Endometrium (tissue), 2 donors: ENCODE data around the gene TBC1D22A.
"Not testable (repeated sequence)": the region's sequence is repeated elsewhere in the genome, so short reads cannot be mapped to it uniquely, and the experiment has no call there.

Source experiments
- FAIRE-seq: peaks from 2 replicates; lab custom pipeline; 2012; peaks lifted over from hg19 to GRCh38; lab: Jason Lieb, UNC
- donor health status: control.
- donor health status: control.

Gene TBC1D22A

DNA sequence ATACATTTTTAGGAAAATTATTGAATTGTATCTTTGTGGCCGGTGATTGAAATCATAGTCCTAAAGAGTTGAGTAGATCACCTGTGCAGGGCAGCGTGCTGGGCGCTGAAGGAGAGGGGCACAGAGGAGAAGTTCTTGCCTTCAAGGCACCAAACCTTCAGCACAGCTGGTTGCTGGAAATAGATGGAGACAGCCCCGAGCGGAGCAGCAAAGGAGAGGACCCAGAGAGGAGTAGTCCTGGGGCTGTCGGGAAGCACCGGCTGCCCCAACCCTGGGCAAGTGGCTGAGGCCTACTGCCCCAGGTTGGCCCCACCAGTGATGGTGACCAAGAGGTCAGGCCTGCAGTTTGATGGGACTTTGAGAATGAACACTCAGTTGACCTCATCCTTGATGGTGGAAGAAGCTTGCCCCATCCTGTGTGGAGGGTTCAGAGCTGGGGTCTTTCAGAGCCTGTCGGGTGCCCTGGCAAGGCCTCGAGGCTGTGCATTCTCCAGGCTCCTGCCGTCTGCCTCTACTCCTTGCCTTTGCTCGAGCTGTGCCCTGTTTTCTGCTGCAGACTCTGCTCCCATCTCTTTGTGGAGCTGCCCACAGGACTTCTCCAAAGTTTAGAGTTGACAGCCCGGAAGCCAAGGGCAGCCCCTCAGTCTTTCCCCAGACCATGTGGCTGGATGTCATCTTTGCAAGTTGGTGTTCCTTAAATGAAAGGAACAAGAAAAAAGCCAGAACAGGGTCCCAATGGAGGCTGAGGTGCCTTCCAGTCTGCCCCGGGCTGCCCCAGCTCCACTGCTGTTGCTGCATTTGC is 285.1 kb downstream of the TBC1D22A start:
- FAIRE-seq, result no peak

DNA sequence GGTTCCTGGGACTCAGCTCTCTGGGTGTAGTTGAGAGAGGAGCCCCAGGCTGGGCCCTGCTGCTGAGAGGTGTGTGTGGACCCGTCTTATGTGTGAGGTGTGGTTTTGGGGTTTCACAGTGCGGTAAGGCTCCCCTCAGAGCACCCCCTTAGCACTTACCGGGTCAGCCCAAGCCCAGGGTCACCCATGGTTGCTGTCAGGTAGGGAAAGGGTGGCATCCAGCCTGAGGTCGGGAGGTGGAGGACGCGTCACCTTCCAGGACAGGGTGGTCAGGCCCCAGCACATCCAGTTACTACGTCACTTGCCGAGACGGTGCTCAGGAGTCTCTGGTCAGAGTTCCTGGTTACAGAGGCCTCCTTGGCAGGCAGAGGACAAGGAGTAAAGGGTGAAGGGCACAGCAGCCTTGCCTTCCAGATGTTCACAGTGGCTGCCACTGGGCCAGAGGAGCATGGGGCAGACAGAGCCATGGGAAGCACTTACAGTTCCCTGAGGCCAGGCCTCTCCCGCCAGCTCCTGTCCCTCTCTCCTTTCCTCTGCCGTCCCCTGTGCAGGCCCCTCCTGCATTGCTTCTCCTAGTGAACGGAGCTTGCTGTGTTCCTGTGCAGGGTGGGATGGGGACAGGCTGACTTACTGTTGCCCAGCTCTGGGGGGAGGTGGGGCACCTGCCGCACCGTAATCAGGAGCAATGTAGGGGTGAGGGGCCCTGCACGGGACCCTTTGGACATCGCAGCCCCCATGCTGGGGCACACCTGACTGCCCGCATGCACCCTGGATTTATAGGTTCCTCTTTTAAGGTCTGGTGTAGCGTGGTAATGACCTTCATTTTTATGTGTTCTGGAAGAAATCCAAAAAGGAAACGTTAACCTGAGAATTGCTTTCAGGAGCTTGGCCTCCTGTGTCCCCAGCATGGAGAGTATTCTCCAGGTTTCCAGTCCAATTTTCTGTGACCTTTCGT is 285.9 kb downstream of the TBC1D22A start:
- FAIRE-seq, result no peak

DNA sequence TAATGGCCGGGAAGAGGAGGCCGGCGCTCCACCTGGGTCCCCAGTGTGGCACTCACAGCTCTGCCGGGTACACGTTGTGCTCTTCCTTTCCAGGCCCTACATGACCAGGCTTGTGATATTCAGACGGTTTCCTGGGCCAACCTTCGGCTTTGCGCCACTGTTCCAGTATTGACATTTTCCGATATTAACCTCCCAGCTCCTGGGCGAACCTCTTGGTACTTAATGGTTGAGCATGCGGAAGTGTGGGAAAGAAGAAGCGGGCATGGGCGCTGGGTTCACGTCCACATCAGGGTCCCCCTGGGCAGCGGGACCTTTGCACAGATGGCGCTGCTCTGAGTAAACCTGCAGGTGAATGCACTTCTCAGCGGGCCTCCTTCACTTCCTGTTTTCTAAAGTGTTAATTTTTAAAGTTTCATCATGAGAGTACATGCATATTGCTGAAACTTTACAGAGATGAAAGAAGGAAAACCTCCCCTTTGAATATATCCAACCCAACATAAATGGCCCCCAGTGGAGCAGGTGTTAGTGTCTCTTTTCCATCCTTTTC is 286.7 kb downstream of the TBC1D22A start:
- no peak for FAIRE-seq

DNA sequence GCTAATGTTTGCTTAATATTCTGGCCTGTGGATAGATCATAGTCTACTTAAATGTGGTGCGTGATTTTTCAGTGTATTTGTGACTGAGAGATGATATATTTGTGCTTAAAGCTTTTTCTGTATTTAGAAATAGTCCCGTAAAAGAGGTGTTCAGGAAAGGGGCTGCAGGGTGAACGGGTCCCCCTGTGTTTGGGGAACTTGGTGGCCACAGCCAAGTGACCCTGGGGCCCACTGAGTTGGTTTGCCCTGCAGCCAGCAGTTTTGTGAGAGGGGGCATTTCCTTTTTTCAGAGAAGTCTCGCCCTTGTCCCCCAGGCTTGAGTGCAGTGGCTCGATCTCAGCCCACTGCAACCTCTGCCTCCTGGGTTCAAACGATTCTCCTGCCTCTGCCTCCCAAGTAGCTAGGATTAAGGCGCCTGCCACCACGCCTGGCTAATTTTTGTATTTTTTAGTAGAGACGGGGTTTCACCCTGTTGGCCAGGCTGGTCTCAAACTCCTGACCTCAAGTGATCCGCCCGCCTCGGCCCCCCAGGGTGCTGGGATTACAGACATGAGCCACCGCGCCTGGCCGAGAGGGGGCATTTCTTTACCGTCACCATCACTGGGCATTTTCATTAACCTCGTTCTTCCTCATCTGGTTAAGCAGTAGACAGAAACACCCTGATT is 287.4 kb downstream of the TBC1D22A start:
- not testable (repeated sequence) for FAIRE-seq

DNA sequence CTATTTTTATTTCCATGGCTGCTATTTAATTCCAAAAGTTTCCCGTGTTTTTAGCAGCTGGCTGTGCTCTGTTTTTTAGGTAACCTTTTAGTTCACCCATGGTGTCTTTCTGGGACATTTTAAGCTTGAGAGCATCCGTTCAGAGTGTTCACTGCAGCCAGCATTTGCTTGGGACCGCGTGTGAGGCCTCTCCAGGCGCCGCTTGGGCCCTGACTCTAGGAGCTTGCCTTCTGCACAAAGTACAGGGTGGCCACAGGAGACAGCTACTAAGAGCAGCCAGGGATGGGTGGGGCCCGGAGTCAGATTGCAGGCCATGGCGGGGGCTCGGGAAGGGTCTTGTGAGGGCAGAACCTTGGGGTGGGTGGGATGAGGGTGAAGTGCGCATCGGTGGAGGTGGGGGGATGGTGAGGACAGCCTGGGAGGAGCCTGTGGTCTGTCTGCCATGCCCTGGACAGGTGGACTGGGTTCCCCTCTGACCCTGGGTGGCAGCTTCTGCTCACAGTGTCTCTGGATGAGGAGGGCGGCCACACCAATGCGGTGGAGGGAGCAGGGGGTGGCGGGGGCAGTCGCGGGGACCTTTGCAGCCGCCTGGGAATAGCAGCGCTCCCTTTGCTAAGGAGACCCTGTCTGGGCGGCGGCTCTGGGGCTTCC is 288.1 kb downstream of the TBC1D22A start:
- FAIRE-seq, result no peak

GRCh38 chr22:47051441-47052071 is 289.1 kb downstream of the TBC1D22A start:
- FAIRE-seq, result no peak

- no peak for FAIRE-seq
Measured at GRCh38 chr22:47052236-47053012, 290.0 kb downstream of the TBC1D22A start.

GRCh38 chr22:47053013-47053725 is 290.7 kb downstream of the TBC1D22A start:
- no peak for FAIRE-seq

DNA sequence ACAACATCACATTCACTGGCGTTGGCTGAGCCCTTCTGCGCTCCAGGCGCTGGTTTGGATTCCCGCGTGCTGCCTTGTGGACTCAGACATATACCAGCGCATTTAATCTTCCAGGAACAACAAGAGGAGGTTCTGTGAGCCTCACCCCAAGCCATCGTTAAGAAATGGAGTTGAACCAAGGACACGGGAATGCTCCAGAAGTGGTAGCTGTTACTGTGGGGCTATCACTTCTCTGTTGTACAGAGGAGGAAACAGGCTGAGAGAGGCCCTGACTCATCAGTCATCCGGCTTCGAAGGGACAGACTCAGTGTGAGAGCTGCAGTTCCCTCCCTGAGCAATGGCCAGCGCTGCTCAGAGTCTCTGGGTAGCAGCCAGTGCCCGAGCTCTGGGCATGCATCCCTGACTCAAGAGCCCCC is 291.3 kb downstream of the TBC1D22A start:
- no peak for FAIRE-seq

- FAIRE-seq, result no peak
Measured at GRCh38 chr22:47054231-47055072, 292.0 kb downstream of the TBC1D22A start.

DNA sequence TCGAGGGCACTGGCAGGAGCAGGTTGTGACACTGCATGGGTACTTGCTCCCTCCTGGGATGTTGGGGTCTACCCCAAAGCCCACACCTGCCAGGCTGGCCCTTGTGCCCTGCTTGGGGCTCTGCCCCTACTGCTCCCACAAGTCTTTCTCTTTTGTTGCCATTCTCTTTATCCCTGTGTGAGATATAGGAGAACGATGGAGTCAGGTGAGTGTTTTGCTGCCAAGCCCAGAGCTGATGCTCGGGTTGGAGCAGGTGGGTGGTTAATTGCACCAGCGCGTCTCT is 292.6 kb downstream of the TBC1D22A start:
- no peak for FAIRE-seq

GRCh38 chr22:47055461-47055860 is 293.0 kb downstream of the TBC1D22A start:
- FAIRE-seq, result no peak

GRCh38 chr22:47055921-47056320 is 293.5 kb downstream of the TBC1D22A start:
- no peak for FAIRE-seq

DNA sequence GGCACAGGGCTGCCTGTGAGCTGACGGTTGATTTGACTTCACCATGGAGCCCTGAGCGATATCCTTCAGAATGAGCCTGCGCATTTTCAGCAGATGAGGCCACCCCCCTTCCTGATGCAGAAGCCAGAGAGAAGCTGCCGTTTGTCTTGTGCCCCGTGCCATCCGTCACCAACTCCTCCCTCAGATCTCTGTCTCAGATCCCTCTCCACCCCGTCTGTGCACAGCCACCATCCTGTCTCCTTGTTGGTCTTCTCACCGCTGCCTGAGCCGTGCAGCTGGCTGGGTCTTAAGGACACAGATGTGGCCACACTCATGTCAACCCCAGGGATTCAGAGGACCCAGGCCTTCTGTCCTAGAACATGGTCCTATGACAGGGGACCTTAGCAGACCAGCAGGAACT is 293.9 kb downstream of the TBC1D22A start:
- FAIRE-seq, result no peak

GRCh38 chr22:47056776-47057470 is 294.5 kb downstream of the TBC1D22A start:
- FAIRE-seq, result no peak

DNA sequence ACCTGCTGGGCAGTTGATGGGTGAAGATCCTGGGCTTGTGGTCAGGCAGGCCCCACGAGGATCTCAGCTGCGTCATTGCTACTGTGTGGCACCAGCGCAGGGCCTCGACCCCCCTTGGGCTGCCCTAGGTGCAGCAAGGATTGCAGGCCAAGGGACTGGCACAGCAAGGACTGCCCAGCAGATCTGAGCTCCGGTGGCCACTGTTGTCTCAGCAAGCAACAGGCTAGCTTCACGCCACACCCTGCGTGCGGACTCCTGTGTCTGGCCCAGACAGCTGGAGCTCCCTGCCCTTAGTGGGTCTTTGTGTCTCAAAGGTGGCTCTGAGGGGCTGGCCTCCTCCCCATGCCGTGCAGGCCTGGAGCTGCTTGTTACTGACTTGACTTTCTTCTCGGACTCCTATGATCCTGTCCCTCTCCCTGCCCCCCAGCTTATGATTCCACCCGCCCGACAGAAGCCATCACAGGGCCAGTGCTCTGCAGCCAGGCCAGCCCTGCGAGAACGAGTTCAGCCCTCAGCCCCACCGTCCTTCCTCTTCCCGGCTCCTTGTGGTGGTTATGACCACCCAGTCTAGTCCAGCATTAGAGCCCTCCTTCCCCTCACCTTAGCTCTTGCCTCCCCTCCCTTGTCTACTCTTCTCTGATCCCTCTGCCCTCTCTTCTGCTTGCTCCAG is 295.6 kb downstream of the TBC1D22A start:
- no peak for FAIRE-seq

GRCh38 chr22:47059076-47059475 is 296.6 kb downstream of the TBC1D22A start:
- no peak for FAIRE-seq

DNA sequence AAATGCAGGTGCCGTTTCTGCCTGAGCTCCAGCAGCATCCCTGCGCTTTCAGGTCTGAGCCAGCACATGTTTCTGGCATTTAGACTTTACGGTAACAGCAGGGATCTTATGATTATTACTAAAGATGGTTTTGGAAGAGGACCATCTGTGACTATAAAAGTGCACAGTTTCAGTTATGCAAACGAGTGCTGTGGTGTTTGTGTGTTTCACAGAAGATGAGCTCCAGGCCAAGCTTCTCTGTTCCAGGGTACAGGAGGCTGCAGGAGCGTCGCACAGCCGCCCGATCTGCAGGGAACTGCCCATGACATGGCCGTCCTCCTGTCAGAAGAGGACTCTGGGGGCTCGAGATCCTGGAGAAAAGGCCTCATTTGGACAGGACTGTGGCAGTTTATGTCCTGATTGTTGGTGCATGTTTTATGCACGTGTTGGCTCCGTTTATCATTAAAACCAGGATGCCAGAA is 297.3 kb downstream of the TBC1D22A start:
- FAIRE-seq, result no peak
